Endodermal cell (in vitro differentiated cells): ENCODE measurements around the gene ILDR1. TPM values are rescaled to one million over a fixed set of nuclear protein-coding genes. Genes with fewer than 3 reads are reported as not detected.

Experiments used
- DNase-seq: peaks from one replicate; pipeline ENCODE4 v3.0.0-alpha.2; 2017
- H3K27ac ChIP-seq: 2 replicates; pipeline ENCODE4 v1.5.1; 2013; ENCODE audit warnings: mild to moderate bottlenecking, low read depth, low read length, moderate library complexity
- H3K27me3 ChIP-seq: 2 replicates; pipeline ENCODE4 v1.6.1; 2013; ENCODE audit warnings: mild to moderate bottlenecking, low read length, moderate library complexity; ENCODE audit not compliant: insufficient read depth, control insufficient read depth, poor library complexity, severe bottlenecking
- H3K36me3 ChIP-seq: 2 replicates; pipeline ENCODE4 v1.7.0; 2013; ENCODE audit warnings: mild to moderate bottlenecking, low read length, moderate library complexity; ENCODE audit not compliant: control insufficient read depth, insufficient read depth
- H3K4me1 ChIP-seq: one replicate; pipeline ENCODE4 v1.7.0; 2013; ENCODE audit warnings: low read length; ENCODE audit not compliant: control insufficient read depth, insufficient read depth
- H3K4me3 ChIP-seq: 2 replicates; pipeline ENCODE4 v1.5.1; 2013; ENCODE audit warnings: mild to moderate bottlenecking, low read length, moderate library complexity
- H3K9ac ChIP-seq: 2 replicates; pipeline ENCODE4 v1.6.1; 2013; ENCODE audit warnings: mild to moderate bottlenecking, low read length, moderate library complexity; ENCODE audit not compliant: poor library complexity, severe bottlenecking; ENCODE audit errors: extremely low read depth
- H3K9me3 ChIP-seq: 2 replicates; pipeline ENCODE4 v1.6.1; 2013; ENCODE audit warnings: mild to moderate bottlenecking, low read length, moderate library complexity; ENCODE audit not compliant: control insufficient read depth
- H3K27ac Mint-ChIP-seq: 2 replicates; pipeline ENCODE4 v1.8.0; 2020; ENCODE audit warnings: mixed read lengths
- H3K27me3 Mint-ChIP-seq: 2 replicates; pipeline ENCODE4 v1.8.0; 2021; ENCODE audit warnings: mild to moderate bottlenecking, mixed read lengths; ENCODE audit not compliant: insufficient read depth
- H3K36me3 Mint-ChIP-seq: 2 replicates; pipeline ENCODE4 v1.8.0; 2020; ENCODE audit warnings: low read depth, mixed read lengths
- H3K4me1 Mint-ChIP-seq: 2 replicates; pipeline ENCODE4 v1.8.0; 2020; ENCODE audit warnings: mixed read lengths
- H3K4me3 Mint-ChIP-seq: 2 replicates; pipeline ENCODE4 v1.8.0; 2020; ENCODE audit warnings: mild to moderate bottlenecking, moderate library complexity, mixed read lengths
- H3K9me3 Mint-ChIP-seq: 2 replicates; pipeline ENCODE4 v1.8.0; 2020; ENCODE audit warnings: mild to moderate bottlenecking, mixed read lengths
- WGBS, 2 experiments: methylation state at CpG; one replicate each; pipeline versions ENCODE4 v1.1.5 to v1.1.7; 2013; ENCODE audit warnings: missing lambda C conversion rate in 2 of 2, mixed read lengths in 1 of 2; ENCODE audit not compliant: insufficient coverage in 1 of 2, insufficient read length in 1 of 2; 5-methylcytosine and 5-hydroxymethylcytosine counted together
- total RNA-seq, 2 donors: library from RNA; stranded (reverse); fragmentation: NEBNext Ultra II Directional in 1 of 2; extraction: Animal tissue kit (Norgen Biotek cat#: 25700) in 1 of 2; gene quantifications; 2 replicates in 1 of 2; 3 replicates in 1 of 2; pipeline ENCODE4 v1.2.1, GENCODE V29; 2021
- TF ChIP-seq, protein P1 (sequence below): fragments of 200-600 bp; sonication (generic); conservative IDR thresholded peaks from 2 replicates; pipeline ENCODE4 v1.5.0; 2021; ENCODE audit warnings: antibody characterized with exemption, mild to moderate bottlenecking

The ILDR1 gene
- total RNA-seq, 2 donors from 2014 or later: 2.0 to 3.6 TPM

DNA sequence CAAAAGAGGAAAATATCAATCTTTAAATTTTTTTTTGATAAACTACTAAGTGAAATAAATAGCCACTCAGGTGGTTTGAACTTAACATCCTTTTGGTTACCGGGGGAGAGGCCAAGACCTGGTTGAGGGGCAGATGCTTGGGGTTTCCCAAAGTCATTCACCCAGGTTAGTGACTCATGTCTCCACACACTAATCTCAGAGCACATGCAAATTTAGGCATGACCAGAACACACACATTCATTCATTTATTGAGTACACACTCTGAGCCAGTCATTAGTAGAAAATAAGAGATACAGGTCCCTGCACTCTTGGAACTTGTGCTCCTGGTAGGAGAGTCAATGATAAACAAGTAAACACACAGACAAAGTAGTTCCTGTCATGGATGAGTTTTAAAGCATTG, 7.3 kb downstream of the ILDR1 start:
- no peak overlapping the region for H3K27ac Mint-ChIP-seq
- peaks cover 5% of the 10 kb centered on the region for H3K27me3 Mint-ChIP-seq
- H3K27me3 ChIP-seq: no peaks in the 10 kb centered on the region
- 80 to 94% methylated on average over 1 of the region's 1 CpG for WGBS, 2 experiments
- H3K27ac ChIP-seq: no peak overlapping the region
- H3K4me3 ChIP-seq: no peak overlapping the region
- no peaks in the 10 kb centered on the region for H3K9me3 ChIP-seq
- H3K4me3 Mint-ChIP-seq: no peak overlapping the region
- H3K36me3 Mint-ChIP-seq: no peaks in the 10 kb centered on the region
- no peak overlapping the region for H3K9ac ChIP-seq
- H3K36me3 ChIP-seq: no peaks in the 10 kb centered on the region
- peaks cover 30% of the 10 kb centered on the region for H3K4me1 ChIP-seq
- TF ChIP-seq, protein P1, sequence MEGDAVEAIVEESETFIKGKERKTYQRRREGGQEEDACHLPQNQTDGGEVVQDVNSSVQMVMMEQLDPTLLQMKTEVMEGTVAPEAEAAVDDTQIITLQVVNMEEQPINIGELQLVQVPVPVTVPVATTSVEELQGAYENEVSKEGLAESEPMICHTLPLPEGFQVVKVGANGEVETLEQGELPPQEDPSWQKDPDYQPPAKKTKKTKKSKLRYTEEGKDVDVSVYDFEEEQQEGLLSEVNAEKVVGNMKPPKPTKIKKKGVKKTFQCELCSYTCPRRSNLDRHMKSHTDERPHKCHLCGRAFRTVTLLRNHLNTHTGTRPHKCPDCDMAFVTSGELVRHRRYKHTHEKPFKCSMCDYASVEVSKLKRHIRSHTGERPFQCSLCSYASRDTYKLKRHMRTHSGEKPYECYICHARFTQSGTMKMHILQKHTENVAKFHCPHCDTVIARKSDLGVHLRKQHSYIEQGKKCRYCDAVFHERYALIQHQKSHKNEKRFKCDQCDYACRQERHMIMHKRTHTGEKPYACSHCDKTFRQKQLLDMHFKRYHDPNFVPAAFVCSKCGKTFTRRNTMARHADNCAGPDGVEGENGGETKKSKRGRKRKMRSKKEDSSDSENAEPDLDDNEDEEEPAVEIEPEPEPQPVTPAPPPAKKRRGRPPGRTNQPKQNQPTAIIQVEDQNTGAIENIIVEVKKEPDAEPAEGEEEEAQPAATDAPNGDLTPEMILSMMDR: no peak
- H3K9me3 Mint-ChIP-seq: no peaks in the 10 kb centered on the region
- H3K4me1 Mint-ChIP-seq: peaks cover 46% of the 10 kb centered on the region
- DNase-seq: no peak

DNA sequence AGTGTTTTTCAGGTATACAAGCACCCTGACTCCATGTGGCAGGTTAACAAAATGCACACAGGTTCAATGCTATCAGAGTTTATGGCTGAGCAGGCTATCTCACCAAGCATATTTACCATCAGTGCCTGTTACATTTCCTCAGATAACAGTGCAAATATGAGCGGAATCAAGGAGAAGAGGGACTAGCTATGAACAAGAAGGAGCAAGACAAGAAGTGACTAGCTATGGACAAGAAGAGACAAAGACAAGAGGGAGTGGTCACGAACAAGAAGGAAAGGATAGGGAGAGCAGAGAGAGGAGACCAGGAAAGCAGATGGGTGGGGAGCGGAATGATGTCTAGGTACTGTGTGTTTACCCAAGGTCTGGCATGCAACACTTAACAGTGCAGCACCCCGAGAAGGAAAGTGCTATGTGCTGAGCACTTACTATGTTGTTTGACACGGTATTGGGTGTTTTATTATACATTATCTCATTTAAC, 8.6 kb downstream of the ILDR1 start:
- Histone ChIP-seq H3K9me3 (no peaks in the 10 kb centered on the region), H3K4me3 (no peak overlapping the region), H3K27ac (no peak overlapping the region), H3K36me3 (no peaks in the 10 kb centered on the region), H3K9ac (no peak overlapping the region), H3K4me1 (peaks cover 29% of the 10 kb centered on the region), H3K27me3 (no peaks in the 10 kb centered on the region)
- Mint-ChIP-seq H3K9me3 (no peaks in the 10 kb centered on the region), H3K27me3 (peaks cover 5% of the 10 kb centered on the region), H3K36me3 (no peaks in the 10 kb centered on the region), H3K4me1 (peaks cover 42% of the 10 kb centered on the region), H3K4me3 (no peak overlapping the region), H3K27ac (no peak overlapping the region)
- no peak for DNase-seq
- WGBS, 2 experiments: 91 to 100% methylated on average over 2 to 4 of the region's 5 CpGs
- TF ChIP-seq, protein P1: peak; percentile 34

DNA sequence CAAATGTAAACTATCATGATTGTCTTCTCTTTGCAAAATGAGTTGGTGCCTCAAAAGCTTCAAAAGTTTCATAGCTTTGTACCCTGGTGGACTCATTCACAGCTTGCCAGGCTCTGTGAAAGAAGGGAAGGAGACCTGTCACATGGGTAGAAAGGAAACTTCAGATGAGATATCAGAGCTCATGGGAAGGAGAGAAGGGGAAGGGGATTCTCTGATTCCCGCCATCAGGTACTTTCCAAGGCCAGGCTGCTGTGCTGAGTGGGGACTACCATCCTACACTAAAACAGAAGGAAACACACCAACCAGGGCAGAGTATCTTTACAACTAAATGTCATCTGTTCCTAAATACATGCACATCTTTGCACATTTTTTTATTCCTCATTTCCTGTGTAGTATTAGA, 9.2 kb downstream of the ILDR1 start:
- H3K4me3 Mint-ChIP-seq: no peak overlapping the region
- WGBS, 2 experiments: 83% methylated on average over 1 of the region's 1 CpG; no CpG with 5 or more reads in 1 of the 2 experiments
- H3K4me1 Mint-ChIP-seq: peaks cover 41% of the 10 kb centered on the region

More for the DNA sequence above, 9.2 kb downstream of the ILDR1 start:
- Mint-ChIP-seq H3K27me3 (peaks cover 5% of the 10 kb centered on the region), H3K36me3 (no peaks in the 10 kb centered on the region), H3K9me3 (no peaks in the 10 kb centered on the region), H3K27ac (no peak overlapping the region)
- Histone ChIP-seq H3K36me3 (no peaks in the 10 kb centered on the region), H3K27me3 (no peaks in the 10 kb centered on the region), H3K9me3 (no peaks in the 10 kb centered on the region), H3K4me3 (no peak overlapping the region), H3K4me1 (peaks cover 33% of the 10 kb centered on the region), H3K27ac (no peak overlapping the region), H3K9ac (no peak overlapping the region)
- TF ChIP-seq, protein P1: no peak
- no peak for DNase-seq
